HepG2 (cell line): ENCODE data around the gene BMF. TPM values are rescaled to one million over a fixed set of nuclear protein-coding genes. Genes with fewer than 3 reads are reported as not detected.

Source experiments
- ATF3 ChIP-seq: sonication (generic); formaldehyde crosslinking; IDR thresholded peaks from 2 replicates; pipeline ENCODE4 v1.4.0; 2020; ENCODE audit warnings: missing genetic modification reagents
- EP300 ChIP-seq, 3 experiments: sonication (generic) in 1 of 3; formaldehyde crosslinking in 1 of 3; IDR thresholded peaks; 2 replicates each; pipeline versions ENCODE4 v1.5.1 to v1.6.1; 2011 to 2020; ENCODE audit warnings: low read depth in 2 of 3, low read length in 2 of 3, borderline replicate concordance in 1 of 3, improper control_type of control experiment in 1 of 3, mild to moderate bottlenecking in 1 of 3, missing genetic modification reagents in 1 of 3, moderate library complexity in 1 of 3
- FIP1L1 ChIP-seq: fragments of 200-400 bp; formaldehyde crosslinking; IDR thresholded peaks from 2 replicates; pipeline ENCODE4 v1.6.1; 2018; ENCODE audit warnings: low read depth, mild to moderate bottlenecking, low read length, moderate library complexity, borderline replicate concordance; ENCODE audit not compliant: insufficient read depth
- HNRNPK ChIP-seq: fragments of 200-400 bp; formaldehyde crosslinking; IDR thresholded peaks from 2 replicates; pipeline ENCODE4 v1.6.1; 2018; ENCODE audit warnings: low read length, low read depth, moderate library complexity, mild to moderate bottlenecking; ENCODE audit not compliant: poor library complexity, severe bottlenecking
- MIER3 ChIP-seq: IDR thresholded peaks from 2 replicates; pipeline ENCODE4 v1.6.1; 2016; ENCODE audit warnings: missing compliant biosample characterization, borderline replicate concordance
- MTF1 ChIP-seq: sonication (generic); formaldehyde crosslinking; IDR thresholded peaks from 2 replicates; pipeline ENCODE4 v1.5.0; 2020; ENCODE audit warnings: missing genetic modification reagents
- NCOA5 ChIP-seq: sonication (generic); formaldehyde crosslinking; IDR thresholded peaks from 2 replicates; pipeline ENCODE4 v1.4.0; 2020; ENCODE audit warnings: missing genetic modification reagents
- NCOR1 ChIP-seq: fragments of 200-600 bp; sonication (generic); IDR thresholded peaks from 2 replicates; pipeline ENCODE4 v1.7.0; 2017; ENCODE audit warnings: antibody characterized with exemption, low read length, borderline replicate concordance
- NR2F2 ChIP-seq: IDR thresholded peaks from 2 replicates; pipeline ENCODE4 v1.6.1; 2012; ENCODE audit warnings: low read depth, inconsistent platforms, borderline replicate concordance
- PTBP1 ChIP-seq: fragments of 200-400 bp; formaldehyde crosslinking; IDR thresholded peaks from 2 replicates; pipeline ENCODE4 v1.6.1; 2018; ENCODE audit warnings: low read length, low read depth; ENCODE audit not compliant: poor library complexity, severe bottlenecking
- RXRB ChIP-seq: IDR thresholded peaks from 2 replicates; pipeline ENCODE4 v1.6.1; 2016; ENCODE audit warnings: borderline replicate concordance, missing genetic modification reagents, missing compliant biosample characterization
- SATB2 ChIP-seq: sonication (generic); formaldehyde crosslinking; IDR thresholded peaks from 2 replicates; pipeline ENCODE4 v1.5.0; 2020; ENCODE audit warnings: missing genetic modification reagents
- SMARCC2 ChIP-seq: fragments of 450-650 bp; IDR thresholded peaks from 2 replicates; pipeline ENCODE4 v1.6.1; 2017; ENCODE audit warnings: antibody characterized with exemption, mild to moderate bottlenecking
- SNAPC4 ChIP-seq: sonication (generic); formaldehyde crosslinking; IDR thresholded peaks from 2 replicates; pipeline ENCODE4 v1.4.0; 2020; ENCODE audit warnings: mild to moderate bottlenecking, missing genetic modification reagents
- SP5 ChIP-seq: IDR thresholded peaks from 2 replicates; pipeline ENCODE4 v1.6.1; 2016; ENCODE audit warnings: low read depth, borderline replicate concordance
- ZNF234 ChIP-seq: sonication (generic); formaldehyde crosslinking; conservative IDR thresholded peaks from 2 replicates; pipeline ENCODE4 v1.5.1; 2020; ENCODE audit warnings: mild to moderate bottlenecking, missing genetic modification reagents
- ZNF883 ChIP-seq: sonication (generic); formaldehyde crosslinking; IDR thresholded peaks from 2 replicates; pipeline ENCODE4 v1.5.1; 2020; ENCODE audit warnings: mild to moderate bottlenecking, missing genetic modification reagents; ENCODE audit errors: not compliant biosample characterization
- polyA plus RNA-seq, 8 experiments: library from polyadenylated mRNA; depleted of rRNA in 3 of 8; stranded (reverse) in 7 of 8; unstranded in 1 of 8; fragments of >200 nt; fragmentation: Illumina TruSeq in 4 of 8; extraction: Trizol in 4 of 8; gene quantifications; 2 replicates each; pipeline versions ENCODE4 v1.2.1 to v1.2.3, GENCODE V29; 2011 to 2016; ENCODE audit warnings: low read depth in 4 of 8, missing spikeins in 1 of 8, mixed read lengths in 1 of 8; ENCODE audit not compliant: insufficient read depth in 1 of 8
- total RNA-seq, 5 experiments: library from RNA; depleted of rRNA; stranded (reverse); fragments of >200 nt; fragmentation: Illumina TruSeq; extraction: Trizol; gene quantifications; 2 replicates each; pipeline ENCODE4 v1.2.3, GENCODE V29; 2016; ENCODE audit warnings: low read depth in 1 of 5
- TF ChIP-seq, protein P1 (sequence below): IDR thresholded peaks from 2 replicates; pipeline ENCODE4 v1.4.0; 2020; ENCODE audit warnings: mild to moderate bottlenecking, missing genetic modification reagents

Gene BMF
- total and polyA plus RNA-seq, 2 of the 13 experiments (the other 11 are each of a cell fraction or from before 2014, with no cell fraction given): 8.7 to 15.9 TPM

DNA sequence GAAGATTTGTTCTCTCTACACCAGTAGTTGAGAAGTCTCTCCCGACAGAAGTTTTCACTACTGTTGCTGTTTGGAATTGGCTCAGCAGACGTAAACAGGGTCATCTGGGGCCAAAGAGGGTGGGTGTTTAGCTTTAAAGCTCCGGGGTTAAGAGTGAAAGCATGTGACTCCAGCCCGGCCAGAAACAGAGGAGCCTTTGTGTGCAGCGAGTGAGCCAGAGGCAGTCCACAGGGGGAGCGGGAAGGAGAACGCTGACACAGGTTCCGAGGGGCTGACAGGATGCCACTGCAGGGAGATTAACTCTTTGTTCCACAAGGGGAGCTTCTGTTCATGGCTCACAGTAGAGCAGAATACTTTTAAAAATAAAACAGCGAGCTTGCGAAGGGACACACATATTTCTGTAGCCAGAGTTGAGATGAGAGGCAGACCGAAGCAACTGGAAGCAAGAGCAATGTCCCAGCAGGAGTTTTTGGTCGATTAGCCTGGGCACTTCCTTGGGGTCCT lies 26.9 kb downstream of the BMF start (continued):
- peak; percentile 87 for TF ChIP-seq NR2F2
- TF ChIP-seq HNRNPK: no peak
- no peak for TF ChIP-seq SNAPC4 (CRISPR knock-in tag)
- peak; percentile 39 for TF ChIP-seq ZNF883 (CRISPR knock-in tag)
- TF ChIP-seq EP300 (IDR thresholded peaks at IDR 0.05; ENCODE audit: low read depth in 2 of 2, low read length in 2 of 2): peak; percentile 81 to 92; a peak in 3 of 4 replicates
- TF ChIP-seq EP300 (CRISPR knock-in tag; IDR thresholded peaks at IDR 0.05; ENCODE audit: borderline replicate concordance): peak; percentile 74; the same call in 1 of the 2 replicates
- no peak for TF ChIP-seq SMARCC2
- no peak for TF ChIP-seq SATB2 (CRISPR knock-in tag)
- TF ChIP-seq MTF1: no peak
- TF ChIP-seq MIER3 (CRISPR knock-in tag): peak; percentile 71; the same call in 1 of the 2 replicates
- TF ChIP-seq ZNF234 (CRISPR knock-in tag): no peak
- peak; percentile 100 for TF ChIP-seq RXRB (CRISPR knock-in tag)
- TF ChIP-seq NCOR1: peak; percentile 81; the same call in 1 of the 2 replicates
- TF ChIP-seq, protein P1, sequence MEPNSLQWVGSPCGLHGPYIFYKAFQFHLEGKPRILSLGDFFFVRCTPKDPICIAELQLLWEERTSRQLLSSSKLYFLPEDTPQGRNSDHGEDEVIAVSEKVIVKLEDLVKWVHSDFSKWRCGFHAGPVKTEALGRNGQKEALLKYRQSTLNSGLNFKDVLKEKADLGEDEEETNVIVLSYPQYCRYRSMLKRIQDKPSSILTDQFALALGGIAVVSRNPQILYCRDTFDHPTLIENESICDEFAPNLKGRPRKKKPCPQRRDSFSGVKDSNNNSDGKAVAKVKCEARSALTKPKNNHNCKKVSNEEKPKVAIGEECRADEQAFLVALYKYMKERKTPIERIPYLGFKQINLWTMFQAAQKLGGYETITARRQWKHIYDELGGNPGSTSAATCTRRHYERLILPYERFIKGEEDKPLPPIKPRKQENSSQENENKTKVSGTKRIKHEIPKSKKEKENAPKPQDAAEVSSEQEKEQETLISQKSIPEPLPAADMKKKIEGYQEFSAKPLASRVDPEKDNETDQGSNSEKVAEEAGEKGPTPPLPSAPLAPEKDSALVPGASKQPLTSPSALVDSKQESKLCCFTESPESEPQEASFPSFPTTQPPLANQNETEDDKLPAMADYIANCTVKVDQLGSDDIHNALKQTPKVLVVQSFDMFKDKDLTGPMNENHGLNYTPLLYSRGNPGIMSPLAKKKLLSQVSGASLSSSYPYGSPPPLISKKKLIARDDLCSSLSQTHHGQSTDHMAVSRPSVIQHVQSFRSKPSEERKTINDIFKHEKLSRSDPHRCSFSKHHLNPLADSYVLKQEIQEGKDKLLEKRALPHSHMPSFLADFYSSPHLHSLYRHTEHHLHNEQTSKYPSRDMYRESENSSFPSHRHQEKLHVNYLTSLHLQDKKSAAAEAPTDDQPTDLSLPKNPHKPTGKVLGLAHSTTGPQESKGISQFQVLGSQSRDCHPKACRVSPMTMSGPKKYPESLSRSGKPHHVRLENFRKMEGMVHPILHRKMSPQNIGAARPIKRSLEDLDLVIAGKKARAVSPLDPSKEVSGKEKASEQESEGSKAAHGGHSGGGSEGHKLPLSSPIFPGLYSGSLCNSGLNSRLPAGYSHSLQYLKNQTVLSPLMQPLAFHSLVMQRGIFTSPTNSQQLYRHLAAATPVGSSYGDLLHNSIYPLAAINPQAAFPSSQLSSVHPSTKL (CRISPR knock-in tag): peak; percentile 88
- no peak for TF ChIP-seq ATF3
- no peak for TF ChIP-seq NCOA5 (CRISPR knock-in tag)
- peak; percentile 93 for TF ChIP-seq SP5 (CRISPR knock-in tag)
- no peak for TF ChIP-seq PTBP1
- no peak for TF ChIP-seq FIP1L1
